PC-9 (cell line): Measurements from ENCODE around the gene IFNG-AS1.

Experiments used
- EZH2 ChIP-seq: fragments of 200-600 bp; sonication (generic); IDR thresholded peaks from 2 replicates; pipeline ENCODE4 v1.8.0; 2017; ENCODE audit warnings: antibody characterized with exemption, low read depth
- TF ChIP-seq, protein P1 (sequence below): fragments of 200-600 bp; sonication (generic); conservative IDR thresholded peaks from 2 replicates; pipeline ENCODE4 v1.6.1; 2017; ENCODE audit warnings: mixed run types, antibody characterized with exemption, mild to moderate bottlenecking, moderate library complexity

- TF ChIP-seq, protein P1, sequence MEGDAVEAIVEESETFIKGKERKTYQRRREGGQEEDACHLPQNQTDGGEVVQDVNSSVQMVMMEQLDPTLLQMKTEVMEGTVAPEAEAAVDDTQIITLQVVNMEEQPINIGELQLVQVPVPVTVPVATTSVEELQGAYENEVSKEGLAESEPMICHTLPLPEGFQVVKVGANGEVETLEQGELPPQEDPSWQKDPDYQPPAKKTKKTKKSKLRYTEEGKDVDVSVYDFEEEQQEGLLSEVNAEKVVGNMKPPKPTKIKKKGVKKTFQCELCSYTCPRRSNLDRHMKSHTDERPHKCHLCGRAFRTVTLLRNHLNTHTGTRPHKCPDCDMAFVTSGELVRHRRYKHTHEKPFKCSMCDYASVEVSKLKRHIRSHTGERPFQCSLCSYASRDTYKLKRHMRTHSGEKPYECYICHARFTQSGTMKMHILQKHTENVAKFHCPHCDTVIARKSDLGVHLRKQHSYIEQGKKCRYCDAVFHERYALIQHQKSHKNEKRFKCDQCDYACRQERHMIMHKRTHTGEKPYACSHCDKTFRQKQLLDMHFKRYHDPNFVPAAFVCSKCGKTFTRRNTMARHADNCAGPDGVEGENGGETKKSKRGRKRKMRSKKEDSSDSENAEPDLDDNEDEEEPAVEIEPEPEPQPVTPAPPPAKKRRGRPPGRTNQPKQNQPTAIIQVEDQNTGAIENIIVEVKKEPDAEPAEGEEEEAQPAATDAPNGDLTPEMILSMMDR, result no peak
- no peak for TF ChIP-seq EZH2
Observed at GRCh38 chr12:68069275-68069674, 80.0 kb downstream of the IFNG-AS1 start.
